WERI-Rb-1 (cell line): ENCODE data around the gene RRP1.

Experiments used
- DNase-seq: peaks from one replicate; pipeline ENCODE4 v3.0.0-alpha.2; 2020
- H3K27ac ChIP-seq: fragments of 250-450 bp; sonication (Bioruptor Pico); 2 replicates; pipeline ENCODE4 v1.5.1; 2020; ENCODE audit warnings: mild to moderate bottlenecking, moderate library complexity
- H3K27me3 ChIP-seq: fragments of 250-450 bp; sonication (Bioruptor Pico); 2 replicates; pipeline ENCODE4 v1.5.1; 2021; ENCODE audit warnings: mild to moderate bottlenecking, low read depth, moderate library complexity; ENCODE audit not compliant: insufficient read depth, severe bottlenecking
- H3K36me3 ChIP-seq: fragments of 250-450 bp; sonication (Bioruptor Pico); 2 replicates; pipeline ENCODE4 v1.5.1; 2020; ENCODE audit warnings: mild to moderate bottlenecking, moderate library complexity
- H3K4me3 ChIP-seq: 2 replicates; pipeline ENCODE4 v1.5.1; 2011; ENCODE audit warnings: low read depth, mild to moderate bottlenecking, control low read depth, low read length
- H3K9me3 ChIP-seq: fragments of 250-450 bp; sonication (Bioruptor Pico); 2 replicates; pipeline ENCODE4 v1.5.1; 2021; ENCODE audit warnings: mild to moderate bottlenecking, moderate library complexity; ENCODE audit not compliant: severe bottlenecking
- TF ChIP-seq, protein P1 (sequence below): IDR thresholded peaks from 2 replicates; pipeline ENCODE4 v1.5.1; 2011; ENCODE audit warnings: low read depth, mild to moderate bottlenecking, control low read depth, inconsistent platforms, low read length

RRP1 gene

DNA sequence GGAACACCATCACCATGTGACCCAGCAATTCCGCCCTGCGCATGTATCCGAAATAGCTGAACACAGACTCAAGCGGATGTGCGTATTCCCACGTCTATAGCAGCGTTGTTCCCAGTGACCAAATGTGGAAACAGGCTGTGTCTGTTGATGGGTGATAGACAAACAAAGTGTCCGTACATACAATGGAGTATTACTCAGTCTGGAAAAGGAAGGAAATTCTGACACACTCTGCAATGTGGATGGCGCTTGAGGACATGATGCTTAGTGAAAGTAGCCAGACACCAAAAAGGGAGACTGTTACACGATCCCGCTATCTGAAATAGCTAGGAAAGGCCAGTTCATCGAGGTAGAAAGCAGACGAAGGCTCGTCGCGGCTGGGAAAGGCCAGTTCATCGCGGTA is 44.7 kb upstream of the RRP1 start:
- Histone ChIP-seq H3K36me3 (peaks cover 71% of the 10 kb centered on the region), H3K9me3 (no peaks in the 10 kb centered on the region), H3K4me3 (no peak overlapping the region), H3K27ac (no peak overlapping the region), H3K27me3 (no peaks in the 10 kb centered on the region)
- DNase-seq, result no peak
- TF ChIP-seq, protein P1, sequence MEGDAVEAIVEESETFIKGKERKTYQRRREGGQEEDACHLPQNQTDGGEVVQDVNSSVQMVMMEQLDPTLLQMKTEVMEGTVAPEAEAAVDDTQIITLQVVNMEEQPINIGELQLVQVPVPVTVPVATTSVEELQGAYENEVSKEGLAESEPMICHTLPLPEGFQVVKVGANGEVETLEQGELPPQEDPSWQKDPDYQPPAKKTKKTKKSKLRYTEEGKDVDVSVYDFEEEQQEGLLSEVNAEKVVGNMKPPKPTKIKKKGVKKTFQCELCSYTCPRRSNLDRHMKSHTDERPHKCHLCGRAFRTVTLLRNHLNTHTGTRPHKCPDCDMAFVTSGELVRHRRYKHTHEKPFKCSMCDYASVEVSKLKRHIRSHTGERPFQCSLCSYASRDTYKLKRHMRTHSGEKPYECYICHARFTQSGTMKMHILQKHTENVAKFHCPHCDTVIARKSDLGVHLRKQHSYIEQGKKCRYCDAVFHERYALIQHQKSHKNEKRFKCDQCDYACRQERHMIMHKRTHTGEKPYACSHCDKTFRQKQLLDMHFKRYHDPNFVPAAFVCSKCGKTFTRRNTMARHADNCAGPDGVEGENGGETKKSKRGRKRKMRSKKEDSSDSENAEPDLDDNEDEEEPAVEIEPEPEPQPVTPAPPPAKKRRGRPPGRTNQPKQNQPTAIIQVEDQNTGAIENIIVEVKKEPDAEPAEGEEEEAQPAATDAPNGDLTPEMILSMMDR, result no peak

DNA sequence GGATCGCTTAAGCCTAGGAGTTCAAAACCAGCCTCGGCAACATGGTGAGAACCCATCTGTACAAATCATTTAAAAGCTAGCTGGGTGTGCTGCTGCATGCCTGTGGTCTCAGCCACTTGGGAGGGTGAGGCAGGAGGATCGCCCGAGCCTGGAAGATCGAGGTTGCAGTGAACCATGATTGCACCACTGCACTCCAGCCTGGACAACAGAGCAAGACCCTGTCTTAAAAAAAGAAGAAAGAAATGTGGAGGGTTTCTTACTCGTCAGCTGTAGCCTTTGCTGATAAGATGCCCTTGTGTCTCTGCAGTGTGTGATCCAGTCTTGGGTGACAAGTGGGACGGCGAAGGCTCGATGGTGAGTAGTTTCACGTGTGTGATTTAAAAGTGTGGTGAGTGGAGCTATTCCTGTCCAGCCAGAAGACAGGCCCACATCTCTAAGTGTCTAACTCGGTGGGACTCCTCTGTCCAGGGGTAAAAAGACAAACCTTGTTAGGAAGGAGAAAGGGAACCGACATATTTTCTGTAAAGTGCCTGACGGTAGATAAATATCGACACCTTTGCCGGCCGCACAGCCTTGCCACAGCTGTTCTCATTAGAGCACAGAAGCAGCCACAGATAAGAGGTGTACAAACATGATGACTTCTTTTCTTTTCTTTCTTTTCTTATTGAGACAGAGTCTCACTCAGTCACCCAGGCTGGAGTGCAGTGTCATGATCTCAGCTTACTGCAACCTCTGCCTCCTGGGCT is 43.4 kb upstream of the RRP1 start:
- TF ChIP-seq, protein P1, result no peak
- H3K4me3 ChIP-seq, result no peak overlapping the region
- no peak for DNase-seq
- no peaks in the 10 kb centered on the region for H3K27me3 ChIP-seq
- no peak overlapping the region for H3K27ac ChIP-seq
- peaks cover 80% of the 10 kb centered on the region for H3K36me3 ChIP-seq
- H3K9me3 ChIP-seq, result no peaks in the 10 kb centered on the region

DNA sequence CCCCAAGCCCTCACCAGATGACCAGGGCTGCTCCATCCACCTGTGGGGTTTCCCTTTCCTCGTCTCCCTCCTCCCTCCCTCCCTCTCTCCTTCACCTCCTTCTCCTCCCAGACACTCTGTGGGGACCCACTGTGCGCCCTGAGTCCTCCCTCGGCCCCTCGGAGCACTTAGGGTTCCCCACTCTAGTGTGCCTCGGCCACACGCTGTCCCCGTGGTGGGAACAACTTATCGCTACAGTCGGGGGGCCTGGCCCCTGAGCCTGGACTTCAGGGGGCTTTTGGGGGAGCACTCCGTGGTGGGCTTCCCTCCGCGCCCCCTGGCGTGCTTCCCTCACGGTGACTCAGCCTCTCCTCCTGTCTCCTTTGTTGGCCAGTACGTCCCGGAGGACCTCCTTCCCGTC is 40.8 kb upstream of the RRP1 start:
- no peaks in the 10 kb centered on the region for H3K27me3 ChIP-seq
- H3K27ac ChIP-seq, result no peak overlapping the region
- no peak overlapping the region for H3K4me3 ChIP-seq
- TF ChIP-seq, protein P1, result no peak
- no peaks in the 10 kb centered on the region for H3K9me3 ChIP-seq
- DNase-seq, result no peak
- H3K36me3 ChIP-seq, result peaks cover 83% of the 10 kb centered on the region

DNA sequence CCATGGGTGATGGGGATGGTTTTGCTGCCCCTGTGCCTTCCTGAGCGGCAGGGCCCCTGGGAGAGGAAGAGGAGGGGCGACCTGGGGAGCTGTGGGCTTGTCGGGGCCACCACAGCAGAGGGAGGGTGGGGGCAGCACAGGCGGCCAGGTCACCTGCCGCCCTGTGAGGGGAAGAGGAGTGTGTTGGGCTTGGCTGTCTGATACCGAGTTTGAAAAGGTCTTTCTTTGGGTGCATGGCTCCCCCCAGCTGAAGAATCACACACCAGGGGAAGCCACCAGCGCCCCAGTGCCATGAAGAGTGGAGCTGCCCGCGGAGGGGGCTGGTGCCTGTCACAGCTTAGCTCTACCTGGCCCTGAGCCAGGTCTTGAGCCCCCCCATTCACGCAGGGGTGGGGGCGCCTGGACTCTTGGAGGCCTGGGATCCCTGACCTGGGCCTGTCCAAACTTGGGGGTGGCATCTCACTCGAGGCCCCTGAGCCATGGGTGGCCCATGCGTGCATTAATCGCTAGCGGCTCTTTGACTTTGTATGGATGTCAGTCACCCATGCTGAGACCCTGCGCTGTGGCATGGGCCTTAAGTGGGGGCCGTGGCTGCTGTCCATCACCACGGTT is 39.6 kb upstream of the RRP1 start:
- no peaks in the 10 kb centered on the region for H3K27me3 ChIP-seq
- H3K36me3 ChIP-seq, result peaks cover 83% of the 10 kb centered on the region
- no peak for DNase-seq
- TF ChIP-seq, protein P1, result no peak
- no peak overlapping the region for H3K4me3 ChIP-seq
- H3K27ac ChIP-seq, result no peak overlapping the region; the same call in 1 of the 2 replicates
- no peaks in the 10 kb centered on the region for H3K9me3 ChIP-seq

DNA sequence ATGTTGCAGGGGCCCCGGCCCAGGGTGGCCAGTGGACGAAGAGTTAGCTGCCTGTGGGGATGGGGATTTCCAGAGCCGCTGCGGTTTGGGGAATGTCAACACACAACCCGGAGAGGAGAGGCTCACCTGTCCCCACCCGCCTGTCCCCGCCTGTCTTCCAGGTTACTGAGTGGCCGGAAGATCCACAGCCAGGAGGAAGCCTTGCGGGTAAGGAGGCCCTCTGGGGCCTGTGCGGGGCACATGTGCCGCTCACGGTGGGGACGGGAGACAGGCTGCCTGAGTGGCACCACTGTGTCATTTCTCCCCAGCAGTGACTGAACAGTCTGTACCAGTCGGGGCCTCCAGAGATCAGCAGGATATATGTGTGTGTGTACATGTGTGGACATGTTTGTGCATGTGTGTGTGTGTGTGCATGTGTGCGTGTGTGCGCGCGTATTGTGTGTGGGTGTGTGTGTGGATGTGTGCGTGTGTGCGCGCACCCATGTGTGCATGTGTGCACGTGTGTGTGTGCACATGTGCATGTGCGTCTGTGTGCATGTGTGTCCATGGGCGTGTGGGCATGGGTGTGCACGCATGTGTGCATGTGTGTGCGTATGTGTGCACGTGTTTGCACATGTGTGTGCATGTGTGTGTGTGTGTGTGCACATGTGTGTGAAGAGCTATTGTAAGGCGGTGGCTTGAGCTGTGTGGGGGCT is 38.9 kb upstream of the RRP1 start:
- Histone ChIP-seq H3K4me3 (no peak overlapping the region), H3K36me3 (peaks cover 84% of the 10 kb centered on the region), H3K27ac (no peak overlapping the region), H3K27me3 (no peaks in the 10 kb centered on the region), H3K9me3 (no peaks in the 10 kb centered on the region)
- DNase-seq, result no peak
- TF ChIP-seq, protein P1, result no peak
